Measurements from ENCODE around the gene GALNT10. TPM values are rescaled to one million over a fixed set of nuclear protein-coding genes. Genes with fewer than 3 reads are reported as not detected.
"Not testable (repeated sequence)": the region's sequence is repeated elsewhere in the genome, so short reads cannot be mapped to it uniquely, and the experiment has no call there.

The GALNT10 gene
- total RNA-seq, 1 donor from 2014 or later = 33.1 TPM

DNA sequence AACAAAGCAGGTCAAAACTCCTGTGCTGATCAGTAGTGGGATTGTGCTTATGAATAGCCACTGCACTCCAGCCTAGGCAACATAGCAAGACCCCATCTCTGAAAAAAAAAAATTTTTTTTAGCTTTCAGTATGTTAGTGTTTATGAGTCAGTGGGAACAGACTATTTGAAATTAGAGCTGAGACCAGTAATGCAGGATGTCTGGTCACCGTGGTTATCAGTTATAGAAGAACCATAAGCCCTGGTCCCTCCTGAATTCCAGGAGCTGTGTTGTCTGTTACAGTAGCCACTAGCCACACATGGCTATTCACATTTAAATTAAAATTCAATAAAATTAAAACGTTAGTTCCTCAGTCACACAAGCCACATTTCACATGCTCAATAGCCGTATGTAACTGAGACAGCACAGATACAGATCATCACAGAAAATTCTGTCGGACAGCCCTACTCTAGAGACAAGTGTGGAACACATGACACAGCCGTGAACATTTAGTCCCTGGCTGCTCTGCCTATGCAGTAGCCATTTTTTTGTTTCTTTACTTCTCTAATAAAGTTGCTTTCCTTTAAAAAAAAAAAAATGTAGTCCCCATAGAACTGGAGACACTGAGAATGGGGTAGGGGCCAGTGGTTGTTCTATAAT lies 159.2 kb downstream of the GALNT10 start:
- DNase-seq (ENCODE audit: low spot score) = no peak

DNA sequence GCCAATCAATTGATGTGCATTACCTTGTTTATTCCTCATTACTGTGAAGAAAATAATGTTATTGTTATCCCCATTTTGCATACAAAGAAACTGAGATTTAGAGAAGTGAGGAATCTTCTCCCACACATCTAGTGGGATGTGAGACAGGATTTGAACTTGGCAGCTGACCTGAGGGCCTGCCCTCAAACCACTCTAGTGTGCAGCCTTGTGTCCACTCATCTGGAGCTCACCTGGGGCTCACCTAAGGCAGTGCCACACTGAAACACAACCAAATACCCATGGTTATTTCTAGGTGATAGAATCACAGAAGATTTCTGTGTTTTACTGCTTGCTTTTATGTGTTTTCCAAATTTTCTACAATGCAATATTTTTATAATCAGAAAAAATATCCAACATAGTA lies 160.6 kb downstream of the GALNT10 start:
- no peak for DNase-seq (ENCODE audit: low spot score)

DNA sequence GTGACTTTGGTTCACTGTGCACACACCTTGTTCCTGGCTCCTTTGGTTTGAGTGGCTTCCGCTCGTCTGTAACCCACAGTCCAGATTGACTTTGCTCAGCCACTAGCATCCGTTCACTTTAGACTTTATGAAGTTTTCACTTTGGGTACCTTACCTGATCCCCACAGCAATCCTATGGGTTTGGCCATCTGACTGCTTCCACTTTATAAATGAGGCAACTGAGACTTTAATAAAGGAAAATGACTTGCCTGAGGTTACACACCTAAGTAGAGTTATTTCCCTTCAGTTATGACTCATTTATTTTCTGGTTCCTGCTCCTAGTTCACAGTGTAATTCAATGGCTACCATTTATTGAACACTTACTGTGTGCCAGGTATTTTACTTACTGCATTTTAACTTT lies 161.0 kb downstream of the GALNT10 start:
- DNase-seq (ENCODE audit: low spot score) = no peak

DNA sequence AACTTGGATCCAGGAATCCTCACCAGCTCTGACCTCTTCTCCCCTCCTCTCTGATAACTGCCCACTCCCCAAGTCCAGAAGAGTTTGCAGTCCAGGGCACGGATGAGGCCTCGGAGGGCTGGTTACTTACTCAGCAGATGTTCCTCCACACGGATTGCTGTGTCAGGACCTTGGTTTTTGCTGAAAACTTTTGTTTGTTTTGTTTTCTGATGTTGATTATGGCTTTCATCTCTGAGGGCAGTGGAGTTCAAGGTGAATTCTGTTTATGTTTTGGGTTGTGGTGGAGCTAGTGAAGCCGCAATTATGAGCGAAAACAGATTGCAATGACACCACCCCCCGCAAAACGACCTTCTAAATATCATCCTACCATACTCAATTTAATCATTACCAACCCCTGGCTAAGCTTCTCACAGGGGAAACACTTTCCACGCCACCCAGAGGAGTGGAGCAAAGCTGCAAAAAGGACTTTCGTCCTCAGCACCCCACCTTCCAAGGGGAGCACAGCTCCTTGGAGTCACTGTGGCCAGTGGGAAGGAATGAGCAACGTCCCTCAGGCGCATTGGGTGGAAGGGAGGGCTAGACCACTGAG lies 162.5 kb downstream of the GALNT10 start:
- no peak for DNase-seq (ENCODE audit: low spot score)

DNA sequence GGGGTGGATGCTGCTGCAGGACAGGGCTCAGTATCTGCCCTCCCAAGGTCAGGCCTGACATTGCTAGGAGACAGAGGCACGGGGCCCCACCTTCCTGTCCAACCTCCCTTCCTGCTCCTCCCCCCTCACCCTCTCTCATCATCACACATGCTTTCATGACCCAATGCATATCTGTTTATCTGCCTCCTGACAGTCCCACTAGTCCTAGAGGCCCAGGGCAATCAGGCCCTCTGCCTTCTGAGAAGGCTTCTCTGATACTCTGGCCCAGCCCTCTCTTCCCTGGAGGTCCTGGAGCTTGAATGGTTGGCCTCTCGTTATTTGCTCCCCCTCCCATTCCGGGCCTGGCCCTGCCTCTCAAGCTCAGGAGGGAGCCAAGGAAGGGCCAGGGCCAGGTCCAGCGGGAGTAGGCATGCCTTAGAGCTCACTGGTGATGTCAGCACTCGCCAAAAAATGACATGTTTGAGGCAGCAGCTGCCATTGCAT lies 164.6 kb downstream of the GALNT10 start:
- no peak for DNase-seq (ENCODE audit: low spot score)

DNA sequence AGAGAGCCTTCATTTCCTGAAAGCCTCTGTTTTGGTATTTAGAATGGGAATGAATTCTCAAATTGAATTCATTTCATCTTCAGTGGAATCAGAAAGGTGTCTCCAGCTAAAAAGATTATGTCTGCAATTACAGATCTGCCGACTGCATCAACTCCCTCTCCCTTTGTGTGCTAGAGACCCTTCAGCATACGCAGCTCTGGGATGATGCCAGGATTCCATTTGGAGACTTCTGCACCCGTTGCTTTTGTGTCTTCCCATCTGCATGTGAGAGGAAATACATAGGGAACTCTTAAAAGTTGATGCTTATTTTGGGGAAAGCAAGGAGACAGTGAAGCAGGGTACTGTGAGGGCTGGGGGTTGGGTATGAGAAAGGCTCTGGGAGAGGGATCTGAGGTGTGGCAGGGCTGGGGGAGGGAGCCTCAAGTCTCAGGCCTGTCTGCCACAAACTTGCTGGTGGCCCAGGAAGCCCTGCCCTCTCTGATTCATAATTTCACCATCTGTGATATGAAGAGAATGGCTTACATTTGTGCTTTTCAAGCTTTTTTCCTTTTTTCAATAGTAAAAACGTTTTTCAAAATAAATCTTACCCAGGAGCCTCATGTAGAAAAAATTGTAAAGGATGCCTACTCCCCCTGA lies 165.6 kb downstream of the GALNT10 start:
- DNase-seq (ENCODE audit: low spot score) = no peak

DNA sequence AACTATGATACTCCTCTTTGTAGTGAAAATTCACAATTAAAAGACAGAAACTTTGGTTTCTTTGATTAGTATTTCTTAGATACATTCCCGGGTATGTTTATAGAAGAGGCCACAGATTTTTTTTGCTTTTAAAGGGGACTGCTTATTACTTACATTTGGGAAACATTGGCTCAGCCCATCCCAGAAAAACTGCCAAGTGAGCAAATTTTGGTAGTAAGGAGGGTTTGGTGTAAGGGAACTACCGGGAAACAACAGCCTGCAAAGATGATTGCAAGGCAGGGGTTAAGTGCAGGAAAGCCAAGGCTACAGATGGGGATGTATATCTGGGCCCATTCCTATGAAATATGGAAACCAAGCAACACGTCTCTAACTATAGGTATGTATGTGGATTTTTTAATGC lies 166.4 kb downstream of the GALNT10 start:
- no peak for DNase-seq (ENCODE audit: low spot score)

DNA sequence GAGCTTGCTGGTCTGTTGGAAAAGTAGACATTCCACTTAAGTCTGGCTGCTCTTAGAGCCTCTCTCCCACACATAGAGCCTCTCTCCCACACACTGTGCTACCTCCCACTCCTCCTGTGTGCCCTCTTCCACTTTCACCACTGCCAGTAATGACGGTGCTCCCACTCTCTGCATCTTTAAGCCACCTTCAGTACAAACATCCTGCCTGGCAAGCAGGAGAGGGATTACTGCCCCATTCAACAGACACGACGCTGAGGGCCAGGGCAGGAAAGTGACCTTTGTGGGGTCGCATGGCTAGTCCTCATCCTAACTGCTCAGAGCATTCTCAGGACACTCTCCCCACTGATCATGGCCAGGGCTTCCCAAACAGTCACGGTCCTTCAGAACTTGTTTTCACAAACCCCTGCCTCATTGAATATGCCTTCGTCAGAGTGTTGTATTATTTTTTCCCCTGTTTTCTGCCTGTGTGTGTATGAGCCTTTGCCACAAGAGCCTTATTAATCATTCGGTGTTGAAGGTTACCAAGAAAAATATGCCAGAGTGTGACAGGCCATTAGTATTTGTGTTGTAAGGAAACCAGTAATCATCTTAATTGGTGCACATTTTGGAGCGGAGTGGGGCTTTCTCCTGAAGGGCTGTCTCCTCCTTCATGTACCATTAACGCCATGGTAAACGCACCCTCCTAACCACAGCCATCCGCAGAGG lies 168.1 kb downstream of the GALNT10 start:
- no peak for DNase-seq (ENCODE audit: low spot score)

DNA sequence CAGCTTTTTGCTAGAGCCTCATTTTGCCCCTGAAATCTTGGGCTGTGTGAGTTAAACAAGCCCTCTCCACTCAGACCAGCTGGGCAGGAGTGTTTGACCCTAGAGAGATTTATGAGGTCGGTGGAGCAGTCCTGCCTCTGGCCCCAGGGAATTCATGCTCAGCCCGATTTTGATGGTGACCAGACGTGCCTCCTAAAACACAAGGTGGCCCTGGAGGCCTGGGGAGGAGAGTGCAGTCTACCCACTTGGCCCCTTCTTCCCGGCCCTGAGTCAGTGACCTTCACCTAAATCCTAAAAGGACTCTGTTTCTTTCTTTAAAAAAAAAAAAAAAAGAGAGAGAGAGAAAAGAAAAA lies 168.7 kb downstream of the GALNT10 start:
- no peak for DNase-seq (ENCODE audit: low spot score)

DNA sequence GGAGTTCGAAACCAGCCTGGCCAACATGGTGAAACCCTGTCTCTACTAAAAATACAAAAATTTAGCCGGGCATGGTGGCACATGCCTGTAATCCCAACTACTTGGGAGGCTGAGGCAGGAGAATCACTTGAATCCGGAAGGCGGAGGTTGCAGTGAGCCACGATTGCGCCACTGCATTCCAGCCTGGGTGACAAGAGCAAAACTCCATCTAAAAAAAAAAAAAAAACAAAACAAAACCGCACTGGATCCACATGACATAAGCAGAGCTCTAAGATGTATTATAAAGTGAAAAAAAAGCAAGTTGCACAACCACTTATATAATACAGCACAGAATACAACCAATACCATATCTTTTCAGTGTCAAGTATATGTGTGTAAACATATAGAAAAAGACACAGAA lies 169.7 kb downstream of the GALNT10 start:
- DNase-seq (ENCODE audit: low spot score) = not testable (repeated sequence)

DNA sequence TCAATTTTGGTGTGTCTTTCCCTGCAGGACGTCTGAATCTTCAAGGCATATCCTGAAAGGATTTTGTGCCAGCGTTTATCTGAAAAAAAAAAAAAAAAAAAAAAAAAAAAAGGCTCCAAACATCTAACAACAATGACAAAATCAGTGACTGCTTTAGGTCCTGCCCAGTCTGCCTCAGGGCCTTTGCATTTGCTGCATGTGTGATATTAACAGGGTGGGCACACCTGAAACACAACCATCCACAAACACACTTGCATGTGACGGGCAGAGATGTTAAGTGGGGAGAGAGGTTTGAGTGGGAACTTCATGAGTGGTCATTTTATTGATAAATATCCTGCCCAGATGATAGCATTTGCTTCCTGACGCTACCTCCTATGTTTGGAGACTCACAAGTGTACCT lies 172.9 kb downstream of the GALNT10 start:
- DNase-seq (ENCODE audit: low spot score) = no peak

DNA sequence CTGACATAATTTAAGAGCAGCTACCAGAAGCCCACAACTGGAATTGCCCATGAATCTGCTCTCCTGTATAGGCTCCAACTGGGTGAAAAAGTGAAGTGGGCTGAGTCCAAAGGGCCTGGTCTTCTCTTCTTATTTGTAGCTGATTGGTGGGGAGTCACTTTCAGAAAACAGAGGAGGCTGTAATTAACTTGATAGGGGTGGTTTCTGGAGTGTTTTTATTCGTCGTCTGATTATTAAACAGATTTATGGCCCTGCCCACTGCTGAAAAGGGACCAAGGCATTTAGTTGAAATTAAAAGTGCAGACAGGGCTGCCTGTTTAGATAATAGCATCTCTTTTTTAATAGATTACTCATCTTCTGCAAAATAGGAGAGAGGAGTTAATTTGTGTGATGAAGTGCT lies 174.2 kb downstream of the GALNT10 start:
- no peak for DNase-seq (ENCODE audit: low spot score)

DNA sequence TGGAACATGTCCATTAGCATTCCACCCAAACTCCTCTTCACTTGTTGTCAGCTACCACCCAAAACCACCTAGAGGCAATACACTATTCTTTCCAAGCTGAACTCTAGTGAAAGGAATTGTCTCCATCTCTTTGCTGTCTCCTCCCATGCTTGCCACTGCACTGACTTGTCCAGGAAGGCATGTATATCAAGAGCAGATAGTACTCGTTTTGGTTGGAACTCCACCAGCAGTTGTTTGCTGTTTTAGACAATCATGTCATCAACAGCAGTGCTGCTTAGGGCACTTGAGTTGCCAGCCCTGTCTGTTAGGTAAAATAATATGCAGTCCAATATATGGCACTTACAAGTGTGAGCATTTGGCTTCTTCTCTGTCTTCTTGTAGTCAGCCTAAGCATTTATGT lies 175.3 kb downstream of the GALNT10 start:
- no peak for DNase-seq (ENCODE audit: low spot score)

DNA sequence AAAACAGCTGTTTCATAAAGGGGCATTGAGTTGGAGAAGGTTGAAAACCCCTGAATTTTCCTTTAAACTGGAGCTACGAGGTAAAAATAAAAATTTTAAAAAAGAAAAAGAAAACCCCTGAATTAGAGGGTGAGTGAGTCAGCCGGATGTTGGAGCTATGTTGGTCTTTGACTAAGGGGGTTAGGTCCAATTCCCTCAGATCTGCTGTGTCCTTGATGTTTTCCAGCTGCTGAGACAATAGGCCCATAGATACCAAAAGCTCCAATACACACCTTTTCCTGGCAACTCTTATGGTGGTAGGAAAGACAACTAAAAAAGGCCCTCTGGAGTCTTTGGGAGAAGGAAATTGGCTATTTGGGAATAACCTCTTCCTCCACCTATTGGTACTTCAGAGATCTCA lies 175.8 kb downstream of the GALNT10 start:
- no peak for DNase-seq (ENCODE audit: low spot score)

DNA sequence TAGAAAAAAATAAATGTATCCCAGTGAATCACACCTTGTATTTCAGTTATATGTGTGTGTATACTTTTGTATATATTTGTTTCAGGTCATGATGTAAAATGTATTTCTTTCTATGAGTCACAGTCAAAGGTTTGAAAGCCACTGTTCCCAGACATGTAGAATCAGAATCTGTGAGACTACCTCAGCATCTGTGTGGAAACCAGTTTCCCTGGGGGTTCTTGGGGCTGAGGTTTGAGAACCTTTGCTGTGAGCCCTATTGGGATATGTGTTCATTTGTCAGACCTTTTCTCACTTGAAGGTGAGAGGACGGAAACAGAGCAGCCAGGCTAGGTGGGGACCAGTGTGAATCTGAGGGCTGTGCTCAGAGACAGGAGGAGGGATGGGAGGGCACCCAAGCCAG lies 176.6 kb downstream of the GALNT10 start:
- DNase-seq (ENCODE audit: low spot score) = no peak

DNA sequence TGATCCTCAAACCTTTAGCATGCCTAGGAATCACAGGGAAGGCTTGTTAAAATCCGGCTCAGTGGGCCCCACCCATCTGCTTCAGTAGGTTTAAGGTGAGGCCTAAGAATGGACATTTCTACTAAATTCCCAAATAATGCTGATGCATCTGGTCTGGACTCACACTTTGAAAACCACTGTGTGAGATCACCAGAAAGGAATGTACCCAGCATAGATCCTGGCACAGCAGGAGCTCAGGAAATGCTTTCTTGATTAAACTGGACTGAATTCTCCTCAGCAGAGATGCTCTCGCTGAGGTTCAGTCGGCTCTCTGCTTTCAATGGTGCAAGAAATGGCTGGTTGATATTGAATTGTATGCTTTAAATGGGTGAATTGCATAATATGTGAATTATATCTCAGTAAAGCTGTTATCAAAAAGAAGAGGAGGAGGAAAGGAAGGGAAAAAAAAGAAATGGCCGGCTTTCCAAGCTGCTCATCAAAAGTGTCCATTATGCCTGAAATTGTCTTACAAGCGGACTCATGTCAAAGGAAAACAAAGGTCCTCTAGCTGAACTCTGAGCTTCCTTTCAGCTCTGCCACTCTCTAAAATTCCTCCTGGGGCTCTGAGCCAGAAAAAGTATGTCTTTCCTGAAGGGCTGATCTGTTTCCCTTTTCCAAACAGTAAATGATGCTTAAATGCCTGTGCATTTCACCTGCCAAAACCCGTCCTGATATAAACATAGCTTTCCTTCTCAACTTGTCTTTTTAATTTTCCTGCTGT lies 177.7 kb downstream of the GALNT10 start:
- DNase-seq (ENCODE audit: low spot score) = no peak

DNA sequence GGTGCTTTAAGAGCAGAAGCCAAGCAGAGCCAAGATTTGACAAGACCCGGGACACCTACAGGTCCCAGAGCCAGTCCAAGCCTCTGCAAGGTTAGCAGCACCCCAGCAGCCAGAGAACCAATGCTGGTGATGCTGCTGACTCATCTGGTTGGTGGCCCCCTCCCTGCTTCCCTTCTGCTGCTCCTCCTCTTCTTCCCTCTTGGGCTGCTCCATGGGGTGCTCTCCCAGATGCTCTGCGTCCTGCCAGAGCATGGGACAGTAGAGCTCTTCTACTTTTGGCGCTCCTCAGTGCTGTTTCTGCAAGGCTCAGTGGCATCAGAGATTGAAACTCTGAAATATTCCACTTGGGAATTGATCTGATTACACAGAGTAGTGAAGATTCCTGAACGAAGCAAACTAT lies 179.1 kb downstream of the GALNT10 start:
- DNase-seq (ENCODE audit: low spot score) = no peak

DNA sequence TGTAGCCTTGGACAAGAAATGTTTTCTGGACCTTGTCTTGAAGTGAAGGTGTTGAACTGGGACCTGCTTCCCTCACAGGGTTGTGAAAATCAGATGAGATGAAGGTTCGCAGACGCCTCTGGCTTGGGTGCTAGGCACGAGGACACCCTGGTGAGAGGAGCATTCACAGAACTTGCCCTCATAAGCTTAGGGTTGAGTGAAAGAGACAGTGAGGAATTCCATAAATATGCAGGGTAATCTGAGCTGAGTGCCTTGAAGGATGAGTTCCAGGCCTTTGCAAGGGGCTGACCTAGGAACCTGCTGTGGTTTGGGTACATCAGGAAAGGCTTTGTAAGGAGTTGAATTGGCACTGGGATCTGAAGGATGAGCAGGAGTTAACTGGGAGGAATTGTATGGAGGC lies 179.6 kb downstream of the GALNT10 start:
- no peak for DNase-seq (ENCODE audit: low spot score)

DNA sequence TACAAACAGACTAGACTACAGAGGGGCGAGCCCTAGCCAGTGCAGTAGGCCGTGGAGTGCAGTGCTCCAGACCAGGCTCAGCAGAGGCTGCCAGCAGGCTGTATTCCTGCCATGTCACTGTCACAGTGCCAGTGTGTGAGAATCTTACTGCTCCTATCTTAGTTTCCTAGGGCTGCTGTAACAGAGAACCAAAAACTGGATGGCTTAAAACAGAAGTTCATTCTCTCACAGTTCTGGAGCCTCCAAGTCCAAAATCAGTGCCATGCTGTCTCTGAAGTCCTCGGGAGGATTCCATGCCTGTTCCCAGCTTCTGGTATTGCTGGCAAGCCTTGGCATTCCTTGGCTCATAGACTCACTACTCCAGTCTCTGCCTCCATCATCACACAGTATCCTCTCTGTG lies 180.3 kb downstream of the GALNT10 start:
- DNase-seq (ENCODE audit: low spot score) = no peak

DNA sequence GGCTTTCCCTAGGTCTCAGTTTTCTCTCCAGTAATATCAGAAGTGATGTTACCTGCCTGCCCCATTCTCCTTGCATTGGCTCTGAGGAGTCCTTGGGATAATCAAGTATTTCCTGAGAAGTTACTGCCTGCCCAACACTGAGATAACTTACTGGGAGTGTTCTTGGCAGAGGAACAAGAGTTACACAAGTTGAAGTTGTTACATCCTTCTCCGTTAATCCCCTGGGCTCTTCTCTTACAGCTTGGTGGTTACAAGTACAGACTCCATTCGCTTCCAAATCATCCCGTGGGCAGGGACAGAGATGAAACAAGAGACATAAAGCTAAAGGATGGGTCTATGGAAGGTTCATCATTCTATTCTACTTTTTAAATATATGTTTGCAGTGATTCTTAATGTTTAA lies 181.2 kb downstream of the GALNT10 start:
- no peak for DNase-seq (ENCODE audit: low spot score)

DNA sequence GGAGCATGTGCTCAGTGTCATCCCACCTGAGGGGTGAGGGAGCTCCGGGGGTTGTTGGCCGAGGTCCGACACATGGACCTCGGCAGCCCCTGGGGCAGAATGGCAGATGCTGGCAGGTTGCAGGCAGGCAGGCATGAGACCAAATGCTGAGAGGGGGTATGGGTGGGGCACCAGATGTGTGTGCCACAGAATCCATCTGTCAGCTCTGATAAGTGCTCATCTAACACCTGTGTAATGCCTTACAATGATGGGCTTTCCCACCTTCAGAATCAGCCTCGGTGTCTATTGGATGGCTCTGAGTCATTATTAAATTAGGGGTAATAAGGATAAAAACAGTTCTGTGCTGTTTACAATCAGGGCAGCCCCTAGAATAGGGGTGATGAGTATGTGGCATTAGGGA lies 182.1 kb downstream of the GALNT10 start:
- DNase-seq (ENCODE audit: low spot score) = no peak

DNA sequence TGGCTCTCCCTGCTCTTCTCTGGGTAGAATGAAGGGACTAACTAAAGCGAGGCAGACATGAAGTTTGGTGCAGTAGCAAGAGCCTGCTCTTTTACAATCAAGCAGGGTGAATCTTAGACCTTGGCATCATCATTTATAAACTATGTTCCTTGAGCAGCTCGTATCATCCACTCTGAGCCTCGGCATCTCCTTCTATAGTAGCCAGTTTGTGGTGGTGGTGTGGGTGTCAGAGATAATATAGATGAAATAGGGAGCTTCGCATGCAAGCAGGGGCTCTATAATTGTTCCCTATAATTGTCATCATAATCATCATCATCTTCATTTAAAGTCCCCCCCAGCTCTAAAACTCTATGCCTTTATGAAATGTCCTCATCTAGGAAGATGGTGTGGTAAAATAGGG lies 182.8 kb downstream of the GALNT10 start:
- DNase-seq (ENCODE audit: low spot score) = no peak

Data from mesenteric fat pad (tissue), 1 donor.